Measurements from ENCODE around the gene PDK3.

Gene PDK3

DNA sequence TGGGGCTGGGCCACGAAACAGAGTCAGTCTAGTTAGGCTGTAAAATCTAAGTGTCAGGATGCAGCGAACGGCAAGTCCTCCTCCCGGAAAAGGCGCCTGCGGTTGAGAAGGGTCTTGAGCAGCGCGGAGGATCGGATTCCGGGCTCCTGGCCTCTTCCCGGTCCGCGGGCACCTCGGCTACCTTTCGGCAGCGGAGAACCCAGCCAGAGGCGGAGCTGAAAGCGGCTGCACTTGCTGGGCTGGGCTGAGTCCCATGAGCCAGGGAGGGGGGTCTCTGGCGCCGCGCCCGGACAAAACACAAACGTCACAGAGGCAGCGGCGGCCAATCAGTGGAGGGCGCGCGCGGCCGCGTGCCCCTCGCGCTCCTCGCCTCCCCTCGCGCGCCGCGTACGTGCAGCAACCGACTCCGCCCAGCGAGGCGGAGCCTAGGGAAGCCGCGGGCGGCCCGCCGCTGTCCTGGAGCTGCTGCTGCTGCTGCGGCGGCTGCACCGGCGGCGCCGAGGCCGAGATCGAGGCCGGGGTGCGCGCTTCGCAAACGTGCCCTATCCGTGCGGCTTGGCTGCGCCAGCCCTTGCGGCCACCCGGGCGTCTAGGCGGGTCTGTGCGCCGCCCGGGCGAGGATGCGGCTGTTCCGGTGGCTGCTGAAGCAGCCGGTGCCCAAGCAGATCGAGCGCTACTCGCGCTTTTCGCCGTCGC lies at the start of gene PDK3:
TSS of gene PDK3 (plus strand) at position 451 of the 696 bp plus-strand sequence. CDS start at position 621, 170 bp downstream.
- DNase-seq: peak; percentile 77

DNA sequence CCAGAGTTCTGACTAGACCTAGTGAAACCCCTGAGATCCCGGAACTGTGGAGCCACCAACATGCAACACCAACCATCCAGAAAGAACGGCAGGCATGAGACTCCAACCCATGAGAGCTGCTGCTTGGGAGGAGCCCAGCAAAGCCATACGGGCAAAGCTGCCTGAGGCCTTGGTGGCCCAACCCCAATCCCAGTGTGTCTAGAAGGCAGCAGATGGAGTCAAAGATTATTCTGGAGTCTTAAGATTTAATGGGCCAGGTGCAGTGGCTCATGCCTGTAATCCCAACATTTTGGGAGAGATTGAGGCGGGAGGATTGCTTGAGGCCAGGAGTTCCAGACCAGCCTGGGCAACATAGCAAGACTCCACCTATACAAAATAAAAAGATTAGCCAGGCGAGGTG lies 49.2 kb upstream of the PDK3 start:
- no peak for DNase-seq

- no peak for DNase-seq
Measured at GRCh38 chrX:24423960-24424359, 41.1 kb upstream of the PDK3 start.

DNA sequence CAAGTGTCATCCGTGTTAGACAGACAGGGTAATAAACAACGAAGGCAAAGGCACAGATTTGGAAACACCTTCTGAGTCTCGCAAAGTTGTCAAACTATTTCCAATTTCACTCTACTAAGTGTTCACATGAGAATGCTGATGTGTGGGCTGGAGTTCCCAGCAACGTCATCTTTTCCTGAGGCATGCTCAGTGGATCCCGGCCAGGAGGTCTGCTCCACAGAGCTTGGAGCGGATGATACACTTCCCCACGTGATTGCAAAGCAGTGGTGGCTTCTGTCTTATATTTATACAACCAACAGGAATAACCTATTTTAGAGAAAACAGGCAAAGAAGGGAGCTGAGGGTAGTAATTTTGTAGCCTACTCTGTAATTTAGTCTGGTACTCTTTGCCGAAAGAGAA lies 40.1 kb upstream of the PDK3 start:
- no peak for DNase-seq

- DNase-seq: no peak
Measured at GRCh38 chrX:24425806-24426205, 39.3 kb upstream of the PDK3 start.

DNA sequence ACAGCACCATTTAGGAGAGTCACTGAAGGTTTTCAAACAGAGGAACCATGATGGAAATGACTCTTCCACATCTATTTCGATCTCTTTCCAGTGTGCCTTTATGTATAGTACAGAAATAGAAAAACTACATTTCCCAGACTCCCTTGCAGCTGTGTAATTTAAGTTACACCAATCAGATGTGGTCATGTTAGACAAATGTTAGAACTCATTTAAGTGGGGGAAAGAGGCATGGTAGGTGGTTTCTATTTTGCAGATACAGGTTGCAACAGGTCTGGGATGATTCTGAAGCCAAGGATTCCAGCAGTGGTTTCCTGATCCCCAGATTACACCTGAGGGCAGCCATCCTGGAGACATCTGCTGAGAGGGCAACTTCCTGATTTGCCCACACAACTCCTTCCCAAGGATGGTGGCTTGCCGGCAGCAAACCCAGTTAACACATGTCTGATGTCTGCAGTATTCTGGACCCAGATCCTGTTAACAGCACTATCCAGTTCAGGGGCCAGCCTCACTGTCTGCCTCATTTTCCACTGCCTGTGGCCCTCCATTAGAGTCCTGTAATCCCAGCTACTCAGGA lies 38.7 kb upstream of the PDK3 start:
- no peak for DNase-seq

GRCh38 chrX:24426921-24427746 lies 38.0 kb upstream of the PDK3 start:
- DNase-seq: no peak

GRCh38 chrX:24427747-24428019 lies 37.4 kb upstream of the PDK3 start:
- no peak for DNase-seq

- no peak for DNase-seq
Measured at GRCh38 chrX:24428516-24428915, 36.6 kb upstream of the PDK3 start.

- DNase-seq: no peak
Measured at GRCh38 chrX:24435060-24435459, 30.0 kb upstream of the PDK3 start.

GRCh38 chrX:24443918-24444317 lies 21.2 kb upstream of the PDK3 start:
- no peak for DNase-seq

- DNase-seq: no peak
Measured at GRCh38 chrX:24444645-24445044, 20.4 kb upstream of the PDK3 start.

GRCh38 chrX:24448762-24449250 lies 16.3 kb upstream of the PDK3 start:
- DNase-seq: no peak

GRCh38 chrX:24463077-24463476 lies 2.0 kb upstream of the PDK3 start:
- DNase-seq: no peak

DNA sequence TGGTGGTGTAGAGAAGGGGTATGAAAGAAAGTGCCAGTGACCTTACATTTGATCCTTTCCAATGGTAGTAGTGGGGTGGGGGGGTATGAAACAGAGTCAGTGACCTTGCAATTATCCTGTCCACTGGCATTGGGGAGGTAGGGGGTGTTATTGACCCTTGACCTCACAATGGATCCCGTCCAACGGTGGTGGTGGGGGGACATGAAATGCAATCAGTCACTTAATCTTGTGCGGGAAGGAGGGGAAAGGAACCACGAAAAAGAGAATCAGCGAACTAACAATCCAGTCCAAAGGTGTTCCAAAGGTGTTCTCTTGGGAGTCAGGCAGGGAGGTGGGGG lies 619 bp upstream of the PDK3 start:
- no peak for DNase-seq

- no peak for DNase-seq
Measured at GRCh38 chrX:24465532-24465865, 413 bp downstream of the PDK3 start.

DNA sequence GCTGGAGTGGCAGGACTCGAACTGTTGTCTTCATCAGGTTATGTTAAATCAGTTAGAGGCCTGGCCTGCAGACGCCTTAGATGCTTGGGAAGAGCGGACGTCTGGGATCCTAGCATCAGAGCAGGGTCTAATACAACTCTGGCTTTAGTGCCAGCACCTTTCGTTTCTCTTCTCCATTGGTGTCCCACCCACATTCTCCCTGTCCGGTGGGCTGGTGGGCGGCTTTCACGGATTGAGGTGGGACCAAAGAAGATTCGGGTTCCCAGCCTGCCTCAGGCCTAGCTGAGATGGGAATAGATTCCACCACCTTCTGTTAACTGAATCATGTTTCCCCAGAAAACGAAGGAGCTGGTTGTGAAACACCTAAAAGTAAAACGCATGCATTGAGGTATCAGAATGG lies 939 bp downstream of the PDK3 start:
- no peak for DNase-seq

DNA sequence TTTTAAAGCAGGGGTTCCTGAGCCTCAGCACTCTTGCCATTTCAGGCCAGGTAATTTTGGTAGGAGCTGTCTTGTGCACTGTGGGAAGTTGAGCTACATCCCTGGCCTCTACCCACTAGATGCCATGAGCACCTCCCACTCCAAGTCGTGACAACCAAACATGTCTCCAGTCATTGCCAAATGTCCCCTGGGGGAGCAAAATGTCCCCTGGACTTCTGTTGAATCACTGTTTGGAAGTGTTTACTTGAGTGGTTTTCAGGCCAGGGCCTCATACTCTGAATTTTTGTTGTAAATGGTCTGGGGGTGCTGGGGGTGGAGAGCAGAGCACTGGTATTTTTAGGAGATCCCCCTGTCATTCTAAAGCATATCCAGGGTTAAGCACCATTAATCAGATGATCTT lies 3.2 kb downstream of the PDK3 start:
- no peak for DNase-seq

- DNase-seq: no peak
Measured at GRCh38 chrX:24471808-24472207, 6.7 kb downstream of the PDK3 start.

GRCh38 chrX:24475480-24475879 lies 10.4 kb downstream of the PDK3 start:
- no peak for DNase-seq

- no peak for DNase-seq
Measured at GRCh38 chrX:24478509-24478908, 13.4 kb downstream of the PDK3 start.

- DNase-seq: no peak
Measured at GRCh38 chrX:24479924-24480323, 14.8 kb downstream of the PDK3 start.

GRCh38 chrX:24480400-24480865 lies 15.3 kb downstream of the PDK3 start:
- DNase-seq: no peak

DNA sequence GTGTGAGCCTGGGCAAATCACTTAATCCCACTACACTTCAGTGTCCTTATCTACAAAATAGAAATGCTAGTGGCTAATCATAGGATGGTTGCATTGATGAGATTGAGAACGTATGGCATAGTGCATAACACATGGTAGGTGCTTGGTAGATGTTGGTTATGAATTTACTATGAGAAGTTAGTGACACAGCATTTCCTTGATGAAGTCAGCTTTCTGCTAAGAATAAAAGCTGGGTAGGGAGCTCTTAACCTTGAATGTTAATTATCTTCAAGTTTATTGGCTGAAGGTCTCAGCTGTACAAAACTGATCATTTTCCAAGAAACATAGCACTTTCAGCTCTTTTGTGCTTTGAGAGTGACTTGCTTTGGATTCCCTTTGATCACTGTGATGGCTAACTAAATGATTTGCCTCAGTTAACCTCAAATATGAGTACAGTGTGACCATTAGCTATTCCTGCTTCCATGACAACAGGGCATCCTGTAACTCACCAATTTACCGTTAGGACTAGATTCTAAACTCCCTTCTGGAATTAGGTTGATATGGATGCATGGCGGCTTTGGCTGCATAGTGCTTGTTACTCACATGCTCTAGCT lies 17.8 kb downstream of the PDK3 start:
- DNase-seq: no peak
